ENCODE results near the gene DCTN1.
"Not testable (repeated sequence)": the region's sequence is repeated elsewhere in the genome, so short reads cannot be mapped to it uniquely, and the experiment has no call there.

DCTN1 gene

GRCh38 chr2:74368499-74368898 lies 11.6 kb downstream of the DCTN1 start:
- DNase-seq = no peak

GRCh38 chr2:74367789-74368188 lies 12.3 kb downstream of the DCTN1 start:
- DNase-seq = no peak

GRCh38 chr2:74366036-74366435 lies 14.1 kb downstream of the DCTN1 start:
- DNase-seq = no peak

- no peak for DNase-seq
Observed at GRCh38 chr2:74364533-74365505, 15.3 kb downstream of the DCTN1 start.

- no peak for DNase-seq
Observed at GRCh38 chr2:74361327-74361726, 18.8 kb downstream of the DCTN1 start.

- no peak for DNase-seq
Observed at GRCh38 chr2:74357627-74358026, 22.5 kb downstream of the DCTN1 start.

GRCh38 chr2:74349889-74350288 lies 30.2 kb downstream of the DCTN1 start:
- DNase-seq = no peak

GRCh38 chr2:74347742-74348141 lies 32.4 kb downstream of the DCTN1 start:
- DNase-seq = no peak

- no peak for DNase-seq
Observed at GRCh38 chr2:74347303-74347702, 32.8 kb downstream of the DCTN1 start.

- DNase-seq = no peak
Observed at GRCh38 chr2:74345272-74345943, 34.7 kb downstream of the DCTN1 start.

- DNase-seq = no peak
Observed at GRCh38 chr2:74343316-74343715, 36.8 kb downstream of the DCTN1 start, which contains the start of gene SLC4A5. Gene SLC4A5, minus strand, starts transcription at chr2:74343416. Its CDS starts 28,393 bp downstream, at chr2:74315023.

GRCh38 chr2:74336227-74336626 lies 43.9 kb downstream of the DCTN1 start:
- DNase-seq = not testable (repeated sequence)

GRCh38 chr2:74334931-74335333 lies 45.2 kb downstream of the DCTN1 start:
- DNase-seq = no peak

- no peak for DNase-seq
Observed at GRCh38 chr2:74333896-74334586, 46.1 kb downstream of the DCTN1 start.

- DNase-seq = no peak
Observed at GRCh38 chr2:74333175-74333574, 46.9 kb downstream of the DCTN1 start.

GRCh38 chr2:74332550-74333174 lies 47.4 kb downstream of the DCTN1 start:
- DNase-seq = no peak

- no peak for DNase-seq
Observed at GRCh38 chr2:74328573-74328972, 51.5 kb downstream of the DCTN1 start.

GRCh38 chr2:74328074-74328473 lies 52.0 kb downstream of the DCTN1 start:
- DNase-seq = no peak

- DNase-seq = no peak
Observed at GRCh38 chr2:74327627-74328026, 52.5 kb downstream of the DCTN1 start.

GRCh38 chr2:74327199-74327598 lies 52.9 kb downstream of the DCTN1 start:
- DNase-seq = no peak

- no peak for DNase-seq
Observed at GRCh38 chr2:74325815-74326214, 54.3 kb downstream of the DCTN1 start.

GRCh38 chr2:74321737-74322136 lies 58.4 kb downstream of the DCTN1 start:
- no peak for DNase-seq

- DNase-seq = no peak
Observed at GRCh38 chr2:74317701-74318100, 62.4 kb downstream of the DCTN1 start.
